HFFc6 (cell line): ENCODE measurements around the gene TBX2. TPM values are rescaled to one million over a fixed set of nuclear protein-coding genes. Genes with fewer than 3 reads are reported as not detected.
A peak's percentile ranks its signal among the peaks of the same experiment; 100 is the strongest.

ENCODE experiments used
- DNase-seq: peaks from one replicate; pipeline ENCODE4 v3.0.0-alpha.2; 2018
- H3K27ac Mint-ChIP-seq: 2 replicates; pipeline ENCODE4 v1.8.0; 2020; ENCODE audit warnings: mild to moderate bottlenecking, mixed read lengths
- H3K27me3 Mint-ChIP-seq: 2 replicates; pipeline ENCODE4 v1.8.0; 2021; ENCODE audit warnings: mild to moderate bottlenecking, moderate library complexity, mixed read lengths; ENCODE audit not compliant: insufficient read depth
- H3K36me3 Mint-ChIP-seq: 2 replicates; pipeline ENCODE4 v1.8.0; 2021; ENCODE audit warnings: low read depth, mixed read lengths
- H3K4me1 Mint-ChIP-seq: 2 replicates; pipeline ENCODE4 v1.8.0; 2020; ENCODE audit warnings: low read depth, mixed read lengths
- H3K4me3 Mint-ChIP-seq: 2 replicates; pipeline ENCODE4 v1.8.0; 2020; ENCODE audit warnings: mild to moderate bottlenecking, moderate library complexity, mixed read lengths
- H3K9me3 Mint-ChIP-seq: 2 replicates; pipeline ENCODE4 v1.8.0; 2020; ENCODE audit warnings: mild to moderate bottlenecking, mixed read lengths
- CTCF ChIP-seq: fragments of 200-600 bp; sonication (generic); IDR thresholded peaks from 2 replicates; pipeline ENCODE4 v1.5.0; 2021; ENCODE audit warnings: antibody characterized with exemption, mild to moderate bottlenecking
- total RNA-seq, 6 experiments: library from RNA; stranded (reverse); fragmentation: NEBNext Ultra II Directional; extraction: Animal tissue kit (Norgen Biotek cat#: 25700); gene quantifications; 2 replicates in 1 of 6; 3 replicates in 5 of 6; pipeline ENCODE4 v1.2.3, GENCODE V29; 2021

The TBX2 gene
- total RNA-seq, 6 experiments from 2014 or later = 42.3 to 71.4 (median 67.3) TPM

GRCh38 chr17:61457226-61457983 is 57.8 kb downstream of the TBX2 start:
- Mint-ChIP-seq H3K4me1 (peaks cover 27% of the 10 kb centered on the region), H3K27ac (no peak overlapping the region), H3K36me3 (peaks cover 22% of the 10 kb centered on the region), H3K4me3 (peak overlapping the region; percentile 80), H3K9me3 (peaks cover 6% of the 10 kb centered on the region; the same call in 1 of the 2 replicates), H3K27me3 (peaks cover 84% of the 10 kb centered on the region)
- no peak for DNase-seq
- TF ChIP-seq CTCF = no peak

DNA sequence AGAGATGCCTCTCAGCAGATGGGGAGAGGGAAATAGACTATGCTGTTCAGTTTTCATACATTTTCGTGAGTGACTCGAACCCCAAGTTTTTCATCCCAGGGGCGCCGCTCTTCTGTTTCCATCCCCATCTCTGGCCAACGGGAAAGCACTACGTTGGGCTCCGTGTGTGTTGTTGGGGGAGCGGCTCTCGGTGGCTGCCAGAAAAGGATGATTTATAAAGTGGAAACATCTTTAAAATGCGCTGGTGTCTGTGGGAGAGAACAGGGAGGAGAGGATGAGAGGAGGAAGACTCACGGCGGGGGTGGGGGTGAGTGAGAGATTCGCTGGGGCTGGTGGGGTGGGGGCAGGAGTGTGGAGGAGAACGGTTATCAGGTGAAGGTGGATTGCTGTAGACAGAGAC is 58.4 kb downstream of the TBX2 start:
- Mint-ChIP-seq H3K27me3 (peaks cover 80% of the 10 kb centered on the region), H3K4me3 (peak overlapping the region; percentile 66), H3K4me1 (peaks cover 27% of the 10 kb centered on the region), H3K27ac (no peak overlapping the region), H3K9me3 (peaks cover 6% of the 10 kb centered on the region; the same call in 1 of the 2 replicates), H3K36me3 (peaks cover 22% of the 10 kb centered on the region)
- DNase-seq = no peak
- TF ChIP-seq CTCF = no peak

DNA sequence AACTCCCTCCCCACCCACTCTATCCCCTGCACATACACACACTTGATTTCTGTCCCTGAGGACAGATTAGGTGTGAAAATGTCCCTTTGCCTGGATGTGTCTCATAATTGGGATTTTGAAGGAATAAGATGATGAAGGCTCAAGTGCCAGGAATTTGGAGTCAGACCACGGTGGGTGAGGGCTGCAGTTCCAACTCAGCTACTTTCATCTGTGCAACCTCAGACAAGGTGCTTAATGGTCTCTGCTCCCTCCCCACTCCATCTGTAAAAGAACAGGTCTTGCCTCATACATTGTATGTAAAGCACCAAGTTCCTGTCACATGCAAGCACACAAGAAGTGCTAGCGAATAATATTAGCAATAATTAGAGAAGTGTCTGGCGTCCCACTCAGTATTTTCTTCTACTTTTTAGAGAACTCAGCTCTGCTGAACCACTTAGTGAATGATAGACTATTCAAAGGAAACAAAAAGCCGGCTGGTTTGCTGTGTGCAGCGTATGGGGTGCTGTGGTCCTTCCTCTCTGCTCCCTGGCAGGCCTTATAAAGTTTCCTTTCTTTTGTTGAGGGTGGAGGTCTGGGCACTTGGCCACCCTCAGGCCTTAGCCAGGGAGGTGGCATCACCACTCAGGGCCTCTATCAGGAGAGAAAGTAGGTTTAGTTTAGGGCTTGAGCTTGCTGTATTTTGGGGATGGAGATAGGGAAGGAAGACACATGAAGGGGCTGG is 58.9 kb downstream of the TBX2 start:
- peaks cover 76% of the 10 kb centered on the region for H3K27me3 Mint-ChIP-seq
- peaks cover 27% of the 10 kb centered on the region for H3K4me1 Mint-ChIP-seq
- H3K36me3 Mint-ChIP-seq = peaks cover 22% of the 10 kb centered on the region
- no peak overlapping the region for H3K27ac Mint-ChIP-seq
- H3K4me3 Mint-ChIP-seq = no peak overlapping the region; the same call in 1 of the 2 replicates
- no peak for DNase-seq
- H3K9me3 Mint-ChIP-seq = peaks cover 6% of the 10 kb centered on the region; the same call in 1 of the 2 replicates
- no peak for TF ChIP-seq CTCF

Other genes with a start within 250 kb of the TBX2 start
- gene TBX4, start 52.6 kb downstream of the TBX2 start, total RNA-seq = under 1 TPM in 3 of 6 experiments, not detected in 3; 0.11 to 0.26 (median 0.18) TPM
- not detected for gene NACA2, start 191.4 kb downstream of the TBX2 start, total RNA-seq